Neutrophil (primary cell): Measurements from ENCODE around the gene ARHGAP4.

Experiments
- H3K27ac ChIP-seq: fragments of 200-600 bp; sonication (generic); 2 replicates; pipeline ENCODE4 v1.5.1; 2016; ENCODE audit warnings: mild to moderate bottlenecking, moderate library complexity
- H3K27me3 ChIP-seq: fragments of 200-600 bp; sonication (generic); 2 replicates; pipeline ENCODE4 v1.6.0; 2016; ENCODE audit warnings: mild to moderate bottlenecking
- H3K36me3 ChIP-seq: fragments of 200-600 bp; sonication (generic); 2 replicates; pipeline ENCODE4 v1.5.1; 2017
- H3K4me1 ChIP-seq, 2 experiments: fragments of 200-600 bp in 1 of 2; sonication (generic) in 1 of 2; 1 replicate in 1 of 2; 2 replicates in 1 of 2; pipeline versions ENCODE4 v1.5.1 to v1.6.1; 2013 to 2016; ENCODE audit warnings: low read depth in 1 of 2, low read length in 1 of 2, mild to moderate bottlenecking in 1 of 2, moderate library complexity in 1 of 2; ENCODE audit not compliant: control insufficient read depth in 1 of 2, insufficient read depth in 1 of 2
- H3K4me3 ChIP-seq, 2 experiments: fragments of 200-600 bp in 1 of 2; sonication (generic) in 1 of 2; 1 replicate in 1 of 2; 2 replicates in 1 of 2; pipeline ENCODE4 v1.5.1; 2013 to 2016; ENCODE audit warnings: low read depth in 1 of 2, low read length in 1 of 2, mild to moderate bottlenecking in 1 of 2, moderate library complexity in 1 of 2
- H3K9me3 ChIP-seq: fragments of 200-600 bp; sonication (generic); 2 replicates; pipeline ENCODE4 v1.5.1; 2016
- TF ChIP-seq, protein P1 (sequence below): fragments of 200-600 bp; sonication (generic); IDR thresholded peaks from 2 replicates; pipeline ENCODE4 v1.5.1; 2016; ENCODE audit warnings: antibody characterized with exemption

The ARHGAP4 gene

DNA sequence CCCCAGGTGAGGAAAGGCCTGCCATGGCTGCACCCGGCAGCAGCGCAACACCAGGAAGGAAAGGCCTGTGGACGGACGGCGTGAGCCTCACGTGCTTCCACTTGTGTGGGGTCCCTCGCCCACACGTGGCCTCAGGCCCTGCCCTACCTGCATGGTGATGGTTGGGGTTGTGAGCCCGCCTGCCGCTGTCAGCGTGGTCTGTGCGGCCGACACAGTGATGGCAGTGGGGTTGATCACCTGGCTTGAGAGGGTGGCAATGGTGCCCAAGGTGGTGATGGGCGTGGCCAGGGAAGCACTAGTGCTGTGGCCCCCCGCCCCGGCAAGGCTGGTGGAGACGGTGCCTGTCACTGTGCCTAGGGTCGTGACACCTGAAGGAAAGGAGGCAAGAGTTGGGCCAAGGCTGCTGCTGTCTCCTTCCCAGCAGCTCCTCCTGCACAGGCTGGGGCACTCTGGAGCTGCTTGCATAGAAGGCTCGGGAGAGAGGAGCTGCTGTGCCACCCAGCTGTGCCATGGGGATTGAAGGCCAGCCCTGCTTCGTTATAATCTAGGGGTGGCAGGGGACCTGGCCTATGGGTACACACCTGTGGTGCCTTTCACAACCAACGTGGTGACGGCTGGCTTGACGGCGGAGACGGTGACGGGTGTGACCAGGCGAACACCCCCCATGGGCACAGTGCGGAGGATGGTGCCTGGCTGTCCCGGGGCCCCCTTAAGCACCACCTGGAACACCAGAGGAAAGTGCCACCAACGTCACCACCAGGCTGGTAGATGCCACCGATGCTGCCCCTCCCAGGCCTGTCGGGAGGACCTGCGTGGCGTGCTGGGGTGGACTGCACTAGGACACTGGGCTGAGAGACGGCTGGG, 30.2 kb upstream of the ARHGAP4 start:
- TF ChIP-seq, protein P1, sequence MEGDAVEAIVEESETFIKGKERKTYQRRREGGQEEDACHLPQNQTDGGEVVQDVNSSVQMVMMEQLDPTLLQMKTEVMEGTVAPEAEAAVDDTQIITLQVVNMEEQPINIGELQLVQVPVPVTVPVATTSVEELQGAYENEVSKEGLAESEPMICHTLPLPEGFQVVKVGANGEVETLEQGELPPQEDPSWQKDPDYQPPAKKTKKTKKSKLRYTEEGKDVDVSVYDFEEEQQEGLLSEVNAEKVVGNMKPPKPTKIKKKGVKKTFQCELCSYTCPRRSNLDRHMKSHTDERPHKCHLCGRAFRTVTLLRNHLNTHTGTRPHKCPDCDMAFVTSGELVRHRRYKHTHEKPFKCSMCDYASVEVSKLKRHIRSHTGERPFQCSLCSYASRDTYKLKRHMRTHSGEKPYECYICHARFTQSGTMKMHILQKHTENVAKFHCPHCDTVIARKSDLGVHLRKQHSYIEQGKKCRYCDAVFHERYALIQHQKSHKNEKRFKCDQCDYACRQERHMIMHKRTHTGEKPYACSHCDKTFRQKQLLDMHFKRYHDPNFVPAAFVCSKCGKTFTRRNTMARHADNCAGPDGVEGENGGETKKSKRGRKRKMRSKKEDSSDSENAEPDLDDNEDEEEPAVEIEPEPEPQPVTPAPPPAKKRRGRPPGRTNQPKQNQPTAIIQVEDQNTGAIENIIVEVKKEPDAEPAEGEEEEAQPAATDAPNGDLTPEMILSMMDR: no peak
- Histone ChIP-seq H3K4me3 (no peak overlapping the region), H3K27ac (no peak overlapping the region), H3K27me3 (no peaks in the 10 kb centered on the region), H3K4me1 (no peaks in the 10 kb centered on the region), H3K36me3 (peaks cover 65% of the 10 kb centered on the region), H3K9me3 (no peaks in the 10 kb centered on the region)

DNA sequence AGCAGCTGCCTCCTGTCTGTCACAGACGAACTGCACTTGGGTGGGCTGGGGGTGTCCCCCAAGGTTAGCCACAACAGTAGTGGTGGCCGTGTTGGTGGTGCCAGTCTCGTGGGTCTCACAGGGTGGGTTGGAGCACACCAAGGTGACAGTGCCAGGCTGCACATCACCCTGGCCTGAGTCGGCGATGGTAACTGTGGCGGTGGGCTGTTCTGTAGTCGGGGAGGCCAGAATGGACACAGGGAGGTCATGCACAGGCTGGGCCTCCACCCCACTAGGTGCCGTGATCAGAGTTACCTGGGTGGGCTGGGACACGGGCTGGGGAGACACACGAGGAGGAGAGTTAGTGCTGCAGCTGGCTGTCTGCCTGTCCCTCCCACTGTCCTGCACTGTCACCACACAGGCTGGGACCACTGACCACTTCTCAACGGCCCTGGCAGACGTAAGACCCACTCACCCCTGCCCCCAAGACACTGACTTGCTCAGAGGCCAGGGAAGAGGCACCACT, 29.2 kb upstream of the ARHGAP4 start:
- Histone ChIP-seq H3K4me3 (no peak overlapping the region), H3K36me3 (peaks cover 65% of the 10 kb centered on the region), H3K4me1 (no peaks in the 10 kb centered on the region), H3K27ac (no peak overlapping the region), H3K27me3 (no peaks in the 10 kb centered on the region), H3K9me3 (no peaks in the 10 kb centered on the region)
- TF ChIP-seq, protein P1: no peak

DNA sequence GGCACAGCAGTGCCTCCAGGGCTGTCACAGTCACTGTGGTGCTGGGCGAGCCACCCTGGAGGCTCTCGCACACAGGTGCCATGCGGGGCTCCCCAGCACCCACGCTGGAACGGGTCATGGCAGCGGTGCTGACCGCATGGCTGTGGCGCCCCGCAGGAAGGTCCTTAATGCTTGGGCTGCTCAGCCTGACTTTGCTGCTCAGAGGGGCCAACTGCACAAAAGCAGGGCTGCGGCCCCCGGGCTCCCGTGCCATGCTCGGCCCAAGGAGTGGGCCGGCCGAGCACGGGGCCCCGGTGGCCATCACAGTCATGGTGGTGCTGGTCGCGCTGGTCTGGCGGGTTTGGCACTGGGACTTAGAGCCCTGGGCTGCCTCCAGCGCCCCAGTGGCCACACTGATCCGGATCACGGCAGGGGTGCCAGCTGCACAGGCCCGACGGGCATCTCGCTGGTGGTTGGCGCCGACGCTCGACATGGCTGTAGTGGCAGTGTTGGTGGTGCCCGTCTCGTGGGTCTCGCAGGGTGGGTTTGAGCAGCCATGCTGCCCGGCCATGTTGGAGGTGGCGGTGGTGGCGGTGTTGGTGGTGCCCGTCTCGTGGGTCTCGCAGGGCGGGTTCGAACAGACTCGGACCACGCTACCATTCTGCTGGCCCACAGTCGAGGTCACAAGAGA, 28.6 kb upstream of the ARHGAP4 start:
- Histone ChIP-seq H3K4me3 (no peak overlapping the region), H3K9me3 (no peaks in the 10 kb centered on the region), H3K27me3 (no peaks in the 10 kb centered on the region), H3K27ac (no peak overlapping the region), H3K36me3 (peaks cover 60% of the 10 kb centered on the region), H3K4me1 (peaks cover 0 to under 1% of the 10 kb centered on the region in 2 experiments)
- TF ChIP-seq, protein P1: no peak

DNA sequence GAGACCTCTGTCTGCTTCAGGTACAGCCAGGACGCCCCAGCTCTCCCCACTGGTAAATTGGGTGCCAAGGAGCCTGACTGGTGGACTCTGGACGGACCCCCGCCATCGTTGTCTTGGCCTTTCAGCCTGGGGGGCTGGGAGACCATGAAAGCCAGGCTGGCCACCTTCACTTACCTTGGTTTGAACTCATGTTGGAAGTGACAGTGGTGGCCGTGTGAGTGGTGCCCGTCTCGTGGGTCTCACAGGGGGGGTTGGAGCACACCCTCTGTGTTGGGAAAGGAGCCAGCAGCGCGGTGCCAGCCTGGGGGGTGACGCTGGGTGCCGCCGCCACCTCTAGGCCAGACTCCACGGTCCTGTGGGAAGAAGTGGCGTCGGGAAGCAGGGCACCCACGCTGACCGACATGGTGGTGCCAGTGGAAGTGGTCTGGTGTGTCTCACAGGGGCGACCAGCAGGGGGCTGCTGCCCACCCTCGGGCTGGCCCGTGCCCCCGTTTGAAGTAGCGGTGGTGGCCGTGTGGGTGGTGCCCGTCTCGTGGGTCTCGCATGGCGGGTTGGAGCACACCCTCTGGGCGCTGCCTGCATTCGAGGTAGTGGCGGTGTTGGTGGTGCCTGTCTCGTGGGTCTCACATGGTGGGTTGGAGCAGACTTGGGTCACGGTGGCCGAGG, 28.0 kb upstream of the ARHGAP4 start:
- no peaks in the 10 kb centered on the region for H3K9me3 ChIP-seq
- TF ChIP-seq, protein P1: no peak
- no peak overlapping the region for H3K27ac ChIP-seq
- peaks cover 53% of the 10 kb centered on the region for H3K36me3 ChIP-seq
- H3K4me3 ChIP-seq: no peak overlapping the region
- peaks cover 0 to 6% of the 10 kb centered on the region in 2 experiments for H3K4me1 ChIP-seq
- no peaks in the 10 kb centered on the region for H3K27me3 ChIP-seq

DNA sequence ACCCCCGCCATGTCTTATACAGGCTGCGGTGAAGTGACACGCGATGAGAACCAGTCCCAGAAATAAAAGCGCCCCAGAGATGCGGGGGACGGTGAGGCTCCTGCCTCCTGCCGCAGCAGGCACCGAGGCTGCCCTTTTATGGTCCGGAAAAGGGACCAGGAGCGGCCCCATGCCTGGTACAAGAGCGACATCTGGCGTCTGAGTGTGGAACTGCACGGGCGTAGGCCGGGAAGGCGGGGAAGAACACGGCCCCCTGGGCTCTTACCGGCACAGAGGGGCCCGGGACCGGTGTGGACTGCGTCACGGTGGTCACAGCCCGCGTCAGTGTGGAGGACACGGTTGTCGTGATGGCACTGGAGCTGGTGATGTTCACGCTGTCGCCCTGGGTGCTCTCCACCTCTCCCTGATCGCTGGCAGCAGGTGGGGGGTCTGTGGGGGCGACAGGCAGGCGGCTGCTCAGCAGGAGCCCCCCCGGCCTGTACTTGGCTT, 27.3 kb upstream of the ARHGAP4 start:
- H3K4me1 ChIP-seq: peaks cover 0 to 13% of the 10 kb centered on the region in 2 experiments
- H3K9me3 ChIP-seq: no peaks in the 10 kb centered on the region
- H3K27ac ChIP-seq: no peak overlapping the region
- TF ChIP-seq, protein P1: peak; percentile 90
- H3K4me3 ChIP-seq: no peak overlapping the region
- no peaks in the 10 kb centered on the region for H3K27me3 ChIP-seq
- peaks cover 47% of the 10 kb centered on the region for H3K36me3 ChIP-seq
